Stimulated activated CD4-positive, alpha-beta T cell treated with anti-CD3 and anti-CD28 coated beads, TNF-alpha, amount 100 ng/mL, for 48 hours (primary cell): ENCODE measurements around the gene PAX8.

Experiments
- DNase-seq, 3 donors: peaks; one replicate each; pipeline ENCODE4 v3.0.0-alpha.2; 2020; ENCODE audit warnings: low read depth in 3 of 3

The PAX8 gene

GRCh38 chr2:113236367-113237159 is 42.2 kb downstream of the PAX8 start:
- no peak for DNase-seq

DNA sequence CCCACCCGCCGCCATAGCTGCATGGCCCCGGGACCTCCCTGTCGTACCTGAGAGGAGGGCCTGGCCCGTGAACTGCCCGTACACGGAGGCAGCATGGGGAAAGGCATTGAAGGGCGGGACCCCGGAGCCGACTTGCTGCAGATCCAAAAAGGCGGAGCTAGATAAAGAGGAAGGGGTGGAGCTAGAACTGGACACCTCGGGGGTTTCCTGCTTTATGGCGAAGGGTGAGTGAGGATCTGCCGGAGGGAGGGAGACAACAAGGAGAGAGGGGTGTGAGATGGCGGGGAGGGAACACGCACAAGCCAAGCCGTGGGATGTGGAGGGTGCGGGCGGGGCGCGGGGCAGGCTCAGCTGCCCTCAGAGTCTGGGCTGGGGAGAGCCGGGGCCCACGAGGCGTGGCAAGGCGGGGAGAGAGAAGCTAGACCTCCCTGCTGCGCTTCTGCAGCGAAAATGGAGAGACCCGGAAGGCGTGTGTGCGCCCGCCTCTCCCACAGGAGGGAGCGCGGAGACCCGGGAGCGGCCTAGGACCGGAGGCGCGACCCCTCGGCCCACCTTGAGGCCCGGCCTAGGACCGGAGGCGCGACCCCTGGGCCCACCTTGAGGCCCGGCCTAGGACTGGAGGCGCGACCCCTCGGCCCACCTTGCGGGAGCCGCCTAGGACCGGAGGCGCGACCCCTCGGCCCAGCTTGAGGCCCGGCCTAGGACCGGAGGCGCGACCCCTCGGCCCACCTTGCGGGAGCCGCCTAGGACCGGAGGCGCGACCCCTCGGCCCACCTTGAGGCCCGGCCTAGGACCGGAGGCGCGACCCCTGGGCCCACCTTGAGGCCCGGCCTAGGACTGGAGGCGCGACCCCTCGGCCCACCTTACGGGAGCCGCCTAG is 43.1 kb downstream of the PAX8 start:
- DNase-seq, result peak; percentile 13 to 57 (median 43)

DNA sequence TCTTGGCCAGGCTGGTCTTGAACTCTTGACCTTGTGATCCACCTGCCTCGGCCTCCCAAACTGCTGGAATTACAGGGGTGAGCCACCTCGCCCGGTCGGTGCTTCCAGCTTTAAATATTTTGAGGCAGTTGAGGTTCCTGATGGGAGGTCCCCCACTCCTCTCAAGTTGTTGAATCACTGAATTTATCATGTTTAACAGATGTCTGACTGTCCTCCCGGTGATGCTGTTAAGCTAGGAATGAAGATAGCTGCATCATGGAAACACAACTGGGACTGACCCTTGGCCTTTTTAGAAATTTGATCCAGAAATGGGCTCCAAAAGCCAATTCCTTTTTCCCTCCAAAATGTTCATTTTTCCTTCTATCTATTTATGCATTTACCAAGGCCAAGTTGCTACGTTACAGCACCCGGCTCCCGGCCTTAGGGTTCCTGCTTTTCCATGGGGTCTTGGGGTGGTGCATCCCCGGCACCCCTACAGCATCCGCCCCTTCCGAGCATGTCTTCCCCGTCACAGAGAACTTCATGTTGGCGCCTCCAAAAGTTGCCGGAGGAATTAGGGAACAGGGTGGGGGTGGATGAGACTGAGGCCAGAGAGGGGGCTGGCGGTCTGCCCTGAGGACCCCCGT is 43.9 kb downstream of the PAX8 start:
- no peak for DNase-seq

GRCh38 chr2:113233593-113234550 is 44.8 kb downstream of the PAX8 start:
- DNase-seq, result no peak

DNA sequence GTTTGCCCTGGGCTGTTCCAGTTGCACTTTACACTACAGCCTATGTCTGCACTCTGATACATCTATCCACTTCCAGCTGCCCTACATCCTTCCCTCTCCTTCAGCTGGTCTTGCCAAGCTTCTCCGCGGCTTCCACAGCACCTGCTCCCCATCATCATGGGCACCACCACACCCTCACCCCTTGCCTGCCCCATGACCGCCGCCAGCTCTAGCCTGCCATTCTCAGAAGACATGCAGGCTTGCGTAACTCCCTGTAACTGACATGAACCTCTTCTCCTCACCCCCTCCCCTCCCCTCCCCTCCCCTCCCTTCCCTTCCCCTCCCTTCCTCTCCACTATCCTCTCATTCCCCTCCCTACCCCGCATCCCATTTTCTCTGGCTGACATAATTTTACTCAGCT is 46.0 kb downstream of the PAX8 start:
- DNase-seq, result no peak

- no peak for DNase-seq
Observed at GRCh38 chr2:113232123-113232522, 46.6 kb downstream of the PAX8 start.

DNA sequence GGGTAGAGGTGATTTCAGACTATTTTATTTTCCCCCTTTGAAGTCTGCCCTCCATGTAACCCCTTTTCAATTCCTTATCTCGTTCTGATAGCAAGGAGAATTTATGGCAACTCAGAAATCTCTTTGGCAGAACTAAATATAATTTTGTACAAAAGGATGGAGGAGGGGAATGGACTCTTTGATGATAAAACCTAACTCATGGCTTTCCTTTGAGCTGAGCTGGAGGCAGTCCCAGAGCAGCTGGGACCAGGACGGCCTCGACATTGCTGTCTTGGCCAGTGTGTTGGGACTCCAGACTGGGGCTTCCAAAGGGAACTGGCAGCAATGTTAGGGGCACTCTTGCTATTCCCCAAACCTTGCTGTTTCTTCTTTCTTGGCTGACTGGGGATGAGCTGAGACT is 47.7 kb downstream of the PAX8 start:
- DNase-seq, result no peak

GRCh38 chr2:113230531-113230930 is 48.2 kb downstream of the PAX8 start:
- DNase-seq, result no peak

GRCh38 chr2:113229795-113230194 is 48.9 kb downstream of the PAX8 start:
- no peak for DNase-seq

DNA sequence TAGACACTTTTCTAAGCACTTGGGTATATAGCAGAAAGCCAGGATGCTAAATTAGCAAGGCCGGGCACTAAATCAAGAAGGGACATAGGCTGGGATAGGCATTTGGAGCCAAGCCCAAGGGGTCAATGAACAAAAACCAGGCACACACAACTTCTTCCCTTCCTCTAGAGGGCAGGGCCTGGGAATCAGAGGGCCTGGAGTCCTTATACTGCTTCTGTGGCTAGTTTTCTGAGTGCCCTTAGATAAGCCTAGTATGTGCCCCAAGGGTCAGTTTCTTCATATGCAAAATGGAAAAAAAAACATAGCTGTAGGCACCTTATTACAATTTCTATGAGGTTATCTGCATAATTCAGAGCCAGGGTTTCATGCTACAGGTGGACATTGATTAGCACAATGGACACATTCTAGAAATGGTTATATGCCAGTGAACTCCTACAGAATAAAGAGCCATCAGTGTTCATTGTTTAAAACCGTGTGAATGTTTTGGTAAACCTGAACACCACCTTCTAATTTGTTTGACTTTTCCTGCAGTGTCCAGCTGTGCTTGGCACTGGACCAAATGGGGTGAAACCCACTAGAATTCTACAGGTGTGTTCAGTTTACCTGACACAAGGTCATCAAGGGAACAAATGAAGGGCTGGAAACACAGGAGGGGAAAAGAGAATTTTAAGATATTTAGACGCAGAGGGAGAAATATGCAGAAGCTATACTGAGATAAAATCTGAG is 49.6 kb downstream of the PAX8 start:
- no peak for DNase-seq

DNA sequence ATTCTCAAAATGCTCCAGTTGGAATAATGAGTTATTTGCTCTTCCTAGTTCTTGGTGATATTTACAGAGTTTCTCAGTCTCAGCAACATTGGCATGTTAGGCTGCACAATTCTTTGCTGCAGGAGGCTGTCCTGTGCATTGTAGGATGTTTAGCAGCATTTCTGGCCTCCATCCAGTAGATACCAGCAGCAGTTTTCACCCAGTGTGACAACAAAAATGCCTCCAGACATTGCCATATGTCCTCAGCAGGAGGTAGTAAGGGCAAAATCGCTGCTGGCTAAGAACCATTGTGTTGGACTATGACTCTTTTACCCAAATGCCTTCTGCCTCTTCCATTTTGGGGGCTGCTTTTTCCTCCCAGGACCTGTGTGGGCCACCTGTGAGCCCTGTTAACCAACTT is 50.4 kb downstream of the PAX8 start:
- DNase-seq, result no peak

GRCh38 chr2:113227698-113228097 is 51.0 kb downstream of the PAX8 start:
- no peak for DNase-seq

- no peak for DNase-seq
Observed at GRCh38 chr2:113227290-113227689, 51.4 kb downstream of the PAX8 start.

GRCh38 chr2:113226462-113226861 is 52.3 kb downstream of the PAX8 start:
- DNase-seq, result no peak

GRCh38 chr2:113225263-113226259 is 53.2 kb downstream of the PAX8 start:
- DNase-seq, result no peak

- no peak for DNase-seq
Observed at GRCh38 chr2:113224647-113225236, 54.0 kb downstream of the PAX8 start.

DNA sequence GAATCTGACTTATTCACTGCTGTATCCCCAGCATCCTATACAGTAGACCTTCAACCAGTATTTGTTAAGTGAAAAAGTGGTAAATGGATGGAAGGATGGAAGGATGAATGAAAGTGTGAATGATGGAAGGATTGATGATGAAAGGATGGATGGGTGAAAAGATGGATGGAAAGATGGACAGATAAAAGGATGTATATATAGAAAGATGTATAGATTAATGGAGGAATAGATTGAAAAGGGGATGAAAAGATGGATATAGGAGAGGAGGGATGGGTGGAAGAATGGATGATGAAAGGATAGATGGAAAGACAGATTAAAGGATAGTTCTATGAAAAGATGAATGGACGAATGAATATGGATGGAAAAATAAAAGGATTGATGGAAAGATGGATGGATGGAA is 54.9 kb downstream of the PAX8 start:
- DNase-seq, result no peak

DNA sequence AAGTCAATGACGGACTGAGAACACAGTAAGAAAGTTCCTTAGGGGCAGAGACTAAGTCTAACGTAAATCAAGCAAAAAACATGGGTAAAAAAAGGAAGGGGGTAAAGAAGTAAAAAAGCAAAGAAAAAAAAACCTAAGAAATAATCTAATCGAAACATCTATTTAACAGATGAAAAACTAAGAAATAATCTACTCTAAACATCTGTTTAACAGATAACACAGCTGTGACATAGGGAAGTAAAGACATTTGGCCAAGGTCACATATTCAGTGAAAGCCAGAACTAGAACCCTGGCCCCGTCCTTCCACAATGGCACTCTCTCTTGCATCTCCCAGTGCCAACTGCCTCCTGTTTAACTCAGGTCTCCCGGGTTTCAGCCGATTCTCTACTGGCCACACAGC is 56.9 kb downstream of the PAX8 start:
- no peak for DNase-seq
